Endothelial cell of coronary artery (primary cell): Measurements from ENCODE around the gene PRKAR2A. TPM values are rescaled to one million over a fixed set of nuclear protein-coding genes. Genes with fewer than 3 reads are reported as not detected.

ENCODE experiments used
- total RNA-seq: library from RNA; depleted of rRNA; stranded (reverse); fragments of >200 nt; gene quantifications from 2 replicates; pipeline ENCODE4 v1.2.3, GENCODE V29; 2014

Gene PRKAR2A
- total RNA-seq, result 34.9 and 40.2 TPM in 2 replicates

GRCh38 chr3:48847504-48848423, at the start of gene PRKAR2A:
PRKAR2A (minus strand) TSS chr3:48847874; CDS start chr3:48847596, 278 bp downstream.

DNA sequence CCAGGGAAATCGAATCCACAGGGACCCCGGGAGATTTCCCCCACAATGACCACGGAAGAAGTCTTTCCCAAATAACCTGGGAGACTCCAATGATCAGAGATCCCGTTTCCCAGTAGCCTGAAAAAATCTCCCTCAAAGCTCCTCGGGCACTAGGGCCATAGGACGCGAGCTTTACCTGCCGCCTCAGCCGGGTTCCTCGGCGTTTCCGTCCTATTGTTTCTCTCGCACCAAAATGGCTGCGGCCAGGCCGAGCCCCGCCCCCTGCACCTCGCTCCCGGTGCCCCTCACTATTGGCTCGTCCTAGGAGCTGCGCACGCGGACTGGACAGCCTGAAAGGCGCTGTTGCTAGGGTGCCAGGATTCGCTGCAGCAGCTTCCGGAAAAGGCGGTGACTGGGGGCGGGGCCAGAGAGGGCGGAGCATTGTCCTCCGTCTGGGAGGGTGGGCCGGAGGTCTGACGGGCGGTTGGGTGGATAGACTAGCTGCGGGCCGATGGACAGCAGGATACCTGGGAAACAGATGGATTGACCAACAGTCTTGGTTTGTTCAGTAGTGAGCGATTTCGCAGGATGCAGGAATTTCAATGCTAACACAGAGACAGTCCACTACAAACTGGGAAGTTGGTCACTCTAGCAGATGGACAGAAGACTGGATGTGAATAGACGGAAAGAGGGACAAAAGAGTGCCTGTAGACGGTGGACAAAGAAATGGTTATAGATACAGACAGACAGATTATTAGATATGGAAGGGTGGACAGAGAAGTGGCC, 130.5 kb downstream of the PRKAR2A start, which contains the start of gene IP6K2:
TSS of gene IP6K2 (minus strand) at position 240 of the 765 bp plus-strand sequence. CDS start 21,930 bp downstream, outside the sequence.

Other genes starting within 250 kb of the PRKAR2A start
- gene UQCRC1, start 238.2 kb downstream of the PRKAR2A start, total RNA-seq, result 300 and 343 TPM in 2 replicates
- not detected in 2 replicates for gene TMEM89, start 226.1 kb downstream of the PRKAR2A start, total RNA-seq
- gene SLC26A6, start 212.4 kb downstream of the PRKAR2A start, total RNA-seq, result 10.6 and 23.9 TPM in 2 replicates
- gene CELSR3, start 185.0 kb downstream of the PRKAR2A start, total RNA-seq, result 0.18 and 0.47 TPM in 2 replicates
- gene NCKIPSD, start 162.0 kb downstream of the PRKAR2A start, total RNA-seq, result 4.7 and 6.9 TPM in 2 replicates
- gene IP6K2, start 130.7 kb downstream of the PRKAR2A start, total RNA-seq, result 55.1 and 57.7 TPM in 2 replicates
- 26.2 and 30.3 TPM in 2 replicates for gene SLC25A20, start 51.0 kb upstream of the PRKAR2A start, total RNA-seq
- gene ARIH2, start 71.0 kb upstream of the PRKAR2A start, total RNA-seq, result 54.9 and 71.1 TPM in 2 replicates
- gene P4HTM, start 142.4 kb upstream of the PRKAR2A start, total RNA-seq, result 14.7 and 31.5 TPM in 2 replicates
- gene WDR6, start 159.5 kb upstream of the PRKAR2A start, total RNA-seq, result 69.4 and 98.7 TPM in 2 replicates
- gene DALRD3, start 170.7 kb upstream of the PRKAR2A start, total RNA-seq, result 33.7 and 46.4 TPM in 2 replicates
- 46.8 and 56.0 TPM in 2 replicates for gene NDUFAF3, start 174.2 kb upstream of the PRKAR2A start, total RNA-seq
- 341 and 373 TPM in 2 replicates for gene IMPDH2, start 181.5 kb upstream of the PRKAR2A start, total RNA-seq
- 48.5 and 61.9 TPM in 2 replicates for gene QRICH1, start 246.2 kb upstream of the PRKAR2A start, total RNA-seq